Mononuclear cell (primary cell): ENCODE results near the gene COPS7A. TPM values are rescaled to one million over a fixed set of nuclear protein-coding genes. Genes with fewer than 3 reads are reported as not detected.

ENCODE experiments used
- H3K27me3 ChIP-seq: 2 replicates; pipeline ENCODE4 v1.6.0; 2011; ENCODE audit warnings: low read length, control low read depth; ENCODE audit not compliant: insufficient read depth
- H3K4me1 ChIP-seq: 2 replicates; pipeline ENCODE4 v1.5.1; 2011; ENCODE audit warnings: mild to moderate bottlenecking, low read length, control low read depth; ENCODE audit not compliant: insufficient read depth
- H3K4me3 ChIP-seq: 2 replicates; pipeline ENCODE4 v1.5.1; 2011; ENCODE audit warnings: mild to moderate bottlenecking, low read length, moderate library complexity
- H3K9me3 ChIP-seq: 2 replicates; pipeline ENCODE4 v1.5.1; 2011; ENCODE audit warnings: low read depth, mild to moderate bottlenecking, control low read depth, low read length
- total RNA-seq: library from RNA; depleted of rRNA; stranded (reverse); fragments of >200 nt; gene quantifications from one replicate; pipeline ENCODE4 v1.2.3, GENCODE V29; 2012

Gene COPS7A, protein sequence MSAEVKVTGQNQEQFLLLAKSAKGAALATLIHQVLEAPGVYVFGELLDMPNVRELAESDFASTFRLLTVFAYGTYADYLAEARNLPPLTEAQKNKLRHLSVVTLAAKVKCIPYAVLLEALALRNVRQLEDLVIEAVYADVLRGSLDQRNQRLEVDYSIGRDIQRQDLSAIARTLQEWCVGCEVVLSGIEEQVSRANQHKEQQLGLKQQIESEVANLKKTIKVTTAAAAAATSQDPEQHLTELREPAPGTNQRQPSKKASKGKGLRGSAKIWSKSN
- total RNA-seq, result 9.3 TPM

DNA sequence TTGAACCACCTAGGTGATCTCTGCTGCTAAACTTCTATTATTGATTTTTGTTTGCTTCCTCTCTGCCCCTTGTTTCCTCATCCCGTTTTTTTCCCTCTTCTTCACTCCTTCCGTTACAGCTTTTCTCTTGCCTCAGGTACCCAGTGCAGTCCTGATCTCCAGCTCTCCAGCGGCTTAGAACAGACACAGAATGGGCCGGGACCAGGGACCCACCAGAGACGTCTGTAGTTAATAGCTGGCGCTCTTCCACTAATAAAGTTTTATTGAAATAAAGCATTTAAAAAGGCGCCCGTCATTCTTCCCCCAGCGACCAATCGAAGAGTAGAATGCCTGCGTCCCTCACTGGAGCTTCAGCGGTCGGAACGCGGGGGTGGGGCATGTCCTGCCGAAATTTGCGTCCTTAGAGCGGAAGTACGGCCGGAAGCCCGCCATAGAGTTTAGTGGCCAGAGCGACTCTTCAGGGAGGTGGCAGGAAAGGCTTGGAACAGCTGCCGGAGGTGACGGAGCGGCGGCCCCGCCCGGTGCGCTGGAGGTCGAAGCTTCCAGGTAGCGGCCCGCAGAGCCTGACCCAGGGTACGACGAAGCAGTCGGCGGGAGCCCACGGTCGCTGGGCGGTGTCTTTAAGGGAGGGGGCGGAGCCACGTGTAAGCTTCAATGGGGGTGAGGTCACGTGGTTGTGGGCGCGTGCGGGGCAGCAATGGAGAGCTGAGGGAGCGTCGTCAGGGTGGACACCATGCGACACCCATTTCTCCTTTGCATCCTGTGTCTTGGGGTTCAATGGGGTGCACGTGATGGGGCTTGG lies at the start of gene COPS7A:
COPS7A (plus strand) TSS at position 440 of the 802 bp plus-strand sequence. CDS start 611 bp downstream, outside the sequence.
- Histone ChIP-seq H3K9me3 (no peaks in the 10 kb centered on the region), H3K27me3 (no peaks in the 10 kb centered on the region), H3K4me3 (peak within 1 kb of the TSS; percentile 63), H3K4me1 (peaks cover 15% of the 10 kb centered on the region)

DNA sequence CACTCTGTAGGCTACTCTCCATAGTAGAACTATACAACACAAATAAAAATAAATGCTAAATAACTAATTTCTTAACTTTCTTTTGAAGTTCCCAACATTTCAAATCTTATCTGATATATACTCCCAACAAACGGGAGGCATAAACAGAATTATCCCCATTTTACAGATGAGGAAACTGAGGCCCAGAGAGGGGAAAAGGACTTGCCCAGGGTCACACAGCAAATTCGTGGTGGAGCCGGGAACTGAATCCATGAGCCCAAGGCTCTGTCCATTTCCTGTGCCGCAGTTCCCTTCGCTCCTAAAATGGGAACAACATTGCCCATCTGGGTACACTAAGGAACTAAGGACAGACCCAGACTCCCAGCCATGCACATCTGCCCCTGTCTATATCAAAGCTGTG lies 46.9 kb upstream of the COPS7A start:
- H3K27me3 ChIP-seq, result no peaks in the 10 kb centered on the region
- H3K4me1 ChIP-seq, result no peaks in the 10 kb centered on the region
- H3K9me3 ChIP-seq, result no peaks in the 10 kb centered on the region
- no peak overlapping the region for H3K4me3 ChIP-seq

GRCh38 chr12:6684609-6685008 lies 39.2 kb upstream of the COPS7A start:
- H3K27me3 ChIP-seq, result no peaks in the 10 kb centered on the region
- H3K4me3 ChIP-seq, result no peak overlapping the region
- no peaks in the 10 kb centered on the region for H3K9me3 ChIP-seq
- H3K4me1 ChIP-seq, result peaks cover 36% of the 10 kb centered on the region

GRCh38 chr12:6685814-6686213 lies 38.0 kb upstream of the COPS7A start:
- no peaks in the 10 kb centered on the region for H3K9me3 ChIP-seq
- peaks cover 47% of the 10 kb centered on the region for H3K4me1 ChIP-seq
- no peaks in the 10 kb centered on the region for H3K27me3 ChIP-seq
- no peak overlapping the region for H3K4me3 ChIP-seq

GRCh38 chr12:6688543-6688998 lies 35.3 kb upstream of the COPS7A start:
- H3K27me3 ChIP-seq, result no peaks in the 10 kb centered on the region
- H3K4me1 ChIP-seq, result peaks cover 50% of the 10 kb centered on the region
- H3K4me3 ChIP-seq, result peak overlapping the region; percentile 81

GRCh38 chr12:6688999-6689882 lies 34.6 kb upstream of the COPS7A start, which contains the start of gene ZNF384:
Gene ZNF384, minus strand, starts transcription at chr12:6689375. Its CDS starts 9,855 bp downstream, at chr12:6679520.
- Histone ChIP-seq H3K27me3 (no peaks in the 10 kb centered on the region), H3K4me3 (peak within 1 kb of the TSS; percentile 81), H3K4me1 (peaks cover 46% of the 10 kb centered on the region), H3K9me3 (no peaks in the 10 kb centered on the region)

More at GRCh38 chr12:6688543-6688998, 35.3 kb upstream of the COPS7A start:
- no peaks in the 10 kb centered on the region for H3K9me3 ChIP-seq

GRCh38 chr12:6691473-6691872 lies 32.4 kb upstream of the COPS7A start:
- Histone ChIP-seq H3K27me3 (no peaks in the 10 kb centered on the region), H3K4me3 (no peak overlapping the region), H3K4me1 (peaks cover 33% of the 10 kb centered on the region), H3K9me3 (no peaks in the 10 kb centered on the region)

DNA sequence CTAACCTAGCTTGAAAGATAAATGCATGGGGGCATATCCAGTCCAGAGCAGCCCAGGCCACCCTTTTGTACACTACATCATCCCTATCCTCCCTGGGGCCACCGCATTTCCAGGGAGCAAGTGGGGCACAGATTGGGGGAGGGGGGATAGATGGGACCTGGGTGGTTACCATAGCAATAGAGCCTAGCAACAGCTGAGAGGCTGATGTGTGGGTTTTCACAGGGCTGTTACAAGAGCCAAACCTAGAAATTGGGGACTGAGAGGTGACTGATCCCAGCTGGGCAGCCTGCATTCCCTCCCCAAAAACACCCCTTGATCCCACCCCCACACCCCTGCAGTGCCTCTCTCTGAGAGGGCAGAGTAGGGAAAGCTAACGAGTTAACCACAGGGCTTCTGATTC lies 31.0 kb upstream of the COPS7A start:
- H3K4me1 ChIP-seq, result peaks cover 30% of the 10 kb centered on the region
- no peaks in the 10 kb centered on the region for H3K9me3 ChIP-seq
- H3K4me3 ChIP-seq, result no peak overlapping the region
- H3K27me3 ChIP-seq, result no peaks in the 10 kb centered on the region

DNA sequence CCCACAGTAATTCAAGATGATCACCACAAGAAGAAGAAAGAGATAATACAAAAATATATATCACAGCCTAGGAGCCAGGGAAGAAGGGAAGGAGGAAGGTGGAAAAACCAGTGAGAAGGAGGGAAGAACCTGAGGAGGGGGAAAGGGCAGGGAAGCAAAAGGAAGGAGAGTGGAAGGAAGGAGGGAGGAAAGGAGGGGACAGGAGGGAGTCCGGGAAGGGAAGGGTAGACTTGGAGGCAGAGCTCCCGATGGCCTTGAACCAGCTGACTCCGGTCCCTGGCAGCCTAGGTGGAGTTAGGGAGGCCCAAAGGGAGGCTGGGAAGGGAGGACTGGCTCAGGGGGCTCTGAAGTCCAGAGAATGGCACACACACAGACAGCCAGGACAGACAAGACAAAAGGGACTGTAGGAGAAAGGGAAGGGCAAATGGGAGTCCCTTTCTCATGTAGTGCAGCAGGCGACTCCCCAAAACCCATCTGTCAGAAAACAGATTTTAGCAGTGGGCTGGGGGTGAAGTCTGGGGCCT lies 30.0 kb upstream of the COPS7A start:
- Histone ChIP-seq H3K9me3 (no peaks in the 10 kb centered on the region), H3K27me3 (peaks cover 10% of the 10 kb centered on the region), H3K4me1 (peaks cover 26% of the 10 kb centered on the region), H3K4me3 (no peak overlapping the region)

DNA sequence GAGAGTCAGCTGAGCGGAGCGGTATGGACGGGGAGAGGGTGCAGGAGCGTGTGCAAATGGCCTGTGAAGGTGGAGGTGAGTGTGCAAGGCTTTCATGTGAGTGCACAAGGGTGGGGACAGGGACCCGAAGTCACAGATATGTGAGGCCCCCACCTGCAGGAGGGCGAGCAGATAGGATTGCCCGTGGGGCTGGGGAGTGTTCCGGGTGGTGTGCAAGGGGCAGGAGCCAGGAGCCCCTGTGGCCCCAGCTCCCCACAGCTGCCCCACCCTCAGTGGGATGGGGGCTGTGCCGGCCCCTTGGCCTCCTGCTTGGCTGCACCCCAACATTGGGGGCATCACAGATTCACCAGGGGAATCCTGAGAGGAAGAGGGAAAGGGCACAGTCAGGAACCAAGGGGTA lies 29.1 kb upstream of the COPS7A start:
- Histone ChIP-seq H3K4me3 (no peak overlapping the region), H3K9me3 (no peaks in the 10 kb centered on the region), H3K27me3 (peaks cover 18% of the 10 kb centered on the region), H3K4me1 (peaks cover 28% of the 10 kb centered on the region)

GRCh38 chr12:6695313-6696045 lies 28.4 kb upstream of the COPS7A start:
- peaks cover 22% of the 10 kb centered on the region for H3K27me3 ChIP-seq
- no peak overlapping the region for H3K4me3 ChIP-seq
- no peaks in the 10 kb centered on the region for H3K9me3 ChIP-seq
- H3K4me1 ChIP-seq, result peaks cover 27% of the 10 kb centered on the region

DNA sequence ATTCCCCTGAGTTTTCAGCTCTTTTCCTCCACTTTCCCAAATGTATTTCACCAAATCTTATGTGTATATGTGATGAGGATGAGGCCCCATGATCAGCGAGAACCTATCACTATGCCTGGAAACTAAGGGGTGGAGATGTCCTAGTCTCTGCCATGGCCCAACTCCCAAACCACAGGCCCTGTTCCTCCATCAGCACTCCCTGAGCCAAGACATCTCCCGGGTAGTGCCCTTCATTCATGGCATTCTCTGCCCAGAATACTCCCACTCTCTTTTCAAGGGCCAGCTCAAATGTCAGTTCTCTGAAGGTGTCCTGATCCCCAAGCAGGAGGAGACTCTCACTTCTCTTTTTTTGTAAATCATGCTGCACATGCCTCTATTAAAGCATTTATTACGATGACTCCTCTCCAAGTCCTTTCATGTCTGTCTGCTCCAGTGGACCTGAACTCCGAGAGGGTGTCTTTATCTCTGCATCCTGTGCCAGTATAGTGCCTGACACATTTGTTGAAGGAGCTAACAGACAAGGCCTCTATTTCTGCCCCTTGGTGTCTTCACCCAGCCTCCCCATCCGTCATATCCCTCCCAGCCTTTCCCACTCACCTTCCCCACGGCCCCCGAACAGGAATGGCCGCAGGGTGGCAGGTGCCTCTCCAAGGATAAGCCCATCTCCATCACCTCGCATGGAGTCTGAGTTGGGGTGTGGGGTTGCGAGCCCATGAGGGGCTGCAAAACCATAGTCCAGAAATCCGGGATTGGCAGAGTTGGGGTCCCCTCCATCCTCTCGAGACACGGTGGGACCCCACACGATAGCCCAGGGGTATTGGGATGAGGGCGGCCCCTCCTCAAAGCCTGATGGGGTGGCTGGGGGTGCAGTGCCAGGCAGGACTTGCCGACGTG lies 26.9 kb upstream of the COPS7A start:
- H3K4me1 ChIP-seq, result peaks cover 27% of the 10 kb centered on the region
- no peak overlapping the region for H3K4me3 ChIP-seq
- peaks cover 34% of the 10 kb centered on the region for H3K27me3 ChIP-seq
- no peaks in the 10 kb centered on the region for H3K9me3 ChIP-seq

- H3K9me3 ChIP-seq, result no peaks in the 10 kb centered on the region
- peaks cover 27% of the 10 kb centered on the region for H3K4me1 ChIP-seq
- no peak overlapping the region for H3K4me3 ChIP-seq
- peaks cover 41% of the 10 kb centered on the region for H3K27me3 ChIP-seq
Measured at GRCh38 chr12:6697584-6698351, 26.1 kb upstream of the COPS7A start.
